Mesothelial cell of epicardium (in vitro differentiated cells): ENCODE results near the gene ARL15. TPM values are rescaled to one million over a fixed set of nuclear protein-coding genes. Genes with fewer than 3 reads are reported as not detected.

ENCODE experiments used
- DNase-seq, 2 experiments: peaks; one replicate each; pipeline ENCODE4 v3.0.0; 2021; ENCODE audit warnings: low spot score in 2 of 2; ENCODE audit not compliant: unreplicated experiment in 2 of 2
- H3K27ac Mint-ChIP-seq: 2 replicates; pipeline ENCODE4 v1.8.0; 2021; ENCODE audit warnings: mixed read lengths
- H3K27me3 Mint-ChIP-seq: 2 replicates; pipeline ENCODE4 v1.8.0; 2021; ENCODE audit warnings: low read depth, mixed read lengths
- H3K36me3 Mint-ChIP-seq: 2 replicates; pipeline ENCODE4 v1.8.0; 2021; ENCODE audit warnings: mixed read lengths
- H3K4me1 Mint-ChIP-seq: 2 replicates; pipeline ENCODE4 v1.8.0; 2021; ENCODE audit warnings: mixed read lengths
- H3K4me3 Mint-ChIP-seq: 2 replicates; pipeline ENCODE4 v1.8.0; 2021; ENCODE audit warnings: mild to moderate bottlenecking, moderate library complexity, mixed read lengths
- H3K9me3 Mint-ChIP-seq: 2 replicates; pipeline ENCODE4 v1.8.0; 2021; ENCODE audit warnings: mixed read lengths
- total RNA-seq: library from RNA; stranded (reverse); gene quantifications from 3 replicates; pipeline ENCODE4 v1.2.1, GENCODE V29; 2021
- TF ChIP-seq, protein P1 (sequence below): fragments of 200-600 bp; sonication (generic); IDR thresholded peaks from one replicate; pipeline ENCODE4 v1.5.0; 2021; ENCODE audit warnings: antibody characterized with exemption; ENCODE audit not compliant: unreplicated experiment

ARL15 gene
- total RNA-seq, 1 donor from 2014 or later, result 24.8 TPM

DNA sequence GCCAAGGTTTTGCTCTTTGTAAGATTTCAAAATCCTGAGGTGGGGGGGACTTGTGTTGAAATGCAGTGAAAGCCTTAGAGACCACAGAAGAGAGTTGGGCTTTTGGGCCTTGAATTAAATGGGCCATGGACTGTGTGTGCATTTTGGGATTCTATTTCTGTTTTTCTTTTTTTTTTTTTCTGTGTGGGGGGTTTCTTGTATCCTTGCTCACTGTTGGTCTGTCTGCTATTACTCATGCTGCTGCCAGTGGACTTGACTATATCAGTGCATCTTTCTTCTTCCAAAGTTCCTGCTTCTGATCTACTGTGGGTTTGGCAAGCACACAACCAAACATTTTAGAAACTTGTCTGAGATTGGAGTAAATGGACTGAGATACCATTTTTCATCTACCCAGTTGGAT is 344.9 kb downstream of the ARL15 start:
- no peaks in the 10 kb centered on the region for H3K9me3 Mint-ChIP-seq
- H3K4me1 Mint-ChIP-seq, result peaks cover 9% of the 10 kb centered on the region
- H3K36me3 Mint-ChIP-seq, result no peaks in the 10 kb centered on the region
- TF ChIP-seq, protein P1, sequence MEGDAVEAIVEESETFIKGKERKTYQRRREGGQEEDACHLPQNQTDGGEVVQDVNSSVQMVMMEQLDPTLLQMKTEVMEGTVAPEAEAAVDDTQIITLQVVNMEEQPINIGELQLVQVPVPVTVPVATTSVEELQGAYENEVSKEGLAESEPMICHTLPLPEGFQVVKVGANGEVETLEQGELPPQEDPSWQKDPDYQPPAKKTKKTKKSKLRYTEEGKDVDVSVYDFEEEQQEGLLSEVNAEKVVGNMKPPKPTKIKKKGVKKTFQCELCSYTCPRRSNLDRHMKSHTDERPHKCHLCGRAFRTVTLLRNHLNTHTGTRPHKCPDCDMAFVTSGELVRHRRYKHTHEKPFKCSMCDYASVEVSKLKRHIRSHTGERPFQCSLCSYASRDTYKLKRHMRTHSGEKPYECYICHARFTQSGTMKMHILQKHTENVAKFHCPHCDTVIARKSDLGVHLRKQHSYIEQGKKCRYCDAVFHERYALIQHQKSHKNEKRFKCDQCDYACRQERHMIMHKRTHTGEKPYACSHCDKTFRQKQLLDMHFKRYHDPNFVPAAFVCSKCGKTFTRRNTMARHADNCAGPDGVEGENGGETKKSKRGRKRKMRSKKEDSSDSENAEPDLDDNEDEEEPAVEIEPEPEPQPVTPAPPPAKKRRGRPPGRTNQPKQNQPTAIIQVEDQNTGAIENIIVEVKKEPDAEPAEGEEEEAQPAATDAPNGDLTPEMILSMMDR, result no peak
- H3K4me3 Mint-ChIP-seq, result no peak overlapping the region
- no peak for DNase-seq
- no peaks in the 10 kb centered on the region for H3K27me3 Mint-ChIP-seq
- H3K27ac Mint-ChIP-seq, result no peak overlapping the region

DNA sequence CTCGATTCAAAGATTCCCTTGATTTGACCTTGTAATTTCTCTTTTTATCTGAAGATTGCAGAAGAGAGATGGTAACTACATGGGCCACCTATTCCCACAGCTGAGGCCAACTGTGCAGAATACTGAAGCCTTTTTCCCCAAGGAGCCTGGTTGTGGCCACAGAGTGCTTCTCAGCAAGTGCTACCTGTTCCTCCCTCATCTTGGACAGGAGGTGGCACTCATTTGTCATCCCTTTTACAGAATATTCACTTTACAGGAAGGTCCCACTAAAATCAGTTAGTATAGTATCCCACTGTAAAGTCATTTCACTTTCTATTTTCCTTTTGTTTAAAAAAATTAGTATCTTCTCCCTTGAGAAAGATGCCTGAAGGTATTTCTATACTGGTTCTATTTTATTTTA is 346.4 kb downstream of the ARL15 start:
- no peaks in the 10 kb centered on the region for H3K27me3 Mint-ChIP-seq
- no peak overlapping the region for H3K4me3 Mint-ChIP-seq
- DNase-seq, result no peak
- H3K4me1 Mint-ChIP-seq, result peaks cover 3% of the 10 kb centered on the region
- peaks cover under 1% of the 10 kb centered on the region for H3K9me3 Mint-ChIP-seq
- no peaks in the 10 kb centered on the region for H3K36me3 Mint-ChIP-seq
- TF ChIP-seq, protein P1, result no peak
- H3K27ac Mint-ChIP-seq, result no peak overlapping the region

GRCh38 chr5:53962306-53962705 is 348.1 kb downstream of the ARL15 start:
- peaks cover 12% of the 10 kb centered on the region for H3K9me3 Mint-ChIP-seq
- no peaks in the 10 kb centered on the region for H3K27me3 Mint-ChIP-seq
- no peak for DNase-seq
- no peak overlapping the region for H3K27ac Mint-ChIP-seq
- TF ChIP-seq, protein P1, result no peak
- H3K36me3 Mint-ChIP-seq, result peaks cover 3% of the 10 kb centered on the region
- peaks cover 3% of the 10 kb centered on the region for H3K4me1 Mint-ChIP-seq
- H3K4me3 Mint-ChIP-seq, result no peak overlapping the region

DNA sequence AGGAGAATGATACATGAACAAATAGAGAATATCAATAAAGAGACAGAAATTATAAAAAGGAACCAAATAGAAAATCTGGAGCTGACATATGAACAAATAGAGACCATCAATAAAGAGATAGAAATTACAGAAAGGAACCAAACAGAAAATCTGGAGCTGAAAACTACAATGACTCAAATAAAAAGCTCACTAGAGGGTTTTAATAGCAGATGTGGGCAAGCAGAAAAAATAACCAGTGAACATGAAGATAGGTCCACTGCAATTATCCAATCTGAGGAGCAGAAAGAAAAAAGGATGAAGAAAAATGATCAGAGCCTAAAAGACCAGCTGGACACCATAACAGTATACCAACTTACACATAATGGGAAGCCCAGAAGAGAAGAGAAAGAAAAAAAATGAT is 353.7 kb downstream of the ARL15 start:
- TF ChIP-seq, protein P1, result no peak
- Mint-ChIP-seq H3K27ac (no peak overlapping the region), H3K4me3 (no peak overlapping the region), H3K9me3 (peaks cover 28% of the 10 kb centered on the region), H3K36me3 (peaks cover 15% of the 10 kb centered on the region), H3K27me3 (no peaks in the 10 kb centered on the region), H3K4me1 (no peaks in the 10 kb centered on the region)
- no peak for DNase-seq

DNA sequence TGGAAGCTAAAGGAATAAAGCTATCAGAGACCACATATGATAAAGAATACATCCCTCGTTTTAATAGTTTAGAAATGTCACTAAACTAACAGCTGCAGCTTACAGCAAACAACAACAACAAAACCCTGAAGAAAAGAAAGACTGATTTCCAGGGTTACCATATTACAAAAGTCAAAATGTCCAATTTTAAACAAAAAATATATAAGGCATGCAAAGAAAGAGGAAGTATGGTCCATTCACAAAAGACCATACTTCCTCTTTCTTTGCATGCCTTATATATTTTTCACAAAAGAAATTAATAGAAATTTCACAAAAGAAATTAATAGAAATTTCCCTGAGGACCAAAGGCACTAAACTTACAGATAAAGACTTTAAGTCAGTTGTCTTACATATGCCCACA is 354.2 kb downstream of the ARL15 start:
- TF ChIP-seq, protein P1, result no peak

GRCh38 chr5:53950621-53951020 is 359.8 kb downstream of the ARL15 start:
- no peak for DNase-seq
- H3K4me3 Mint-ChIP-seq, result no peak overlapping the region
- H3K4me1 Mint-ChIP-seq, result peaks cover 9% of the 10 kb centered on the region
- H3K9me3 Mint-ChIP-seq, result peaks cover 8% of the 10 kb centered on the region
- H3K27me3 Mint-ChIP-seq, result no peaks in the 10 kb centered on the region
- no peak overlapping the region for H3K27ac Mint-ChIP-seq
- TF ChIP-seq, protein P1, result no peak
- H3K36me3 Mint-ChIP-seq, result peaks cover 6% of the 10 kb centered on the region

More for the DNA sequence above, 354.2 kb downstream of the ARL15 start:
- no peaks in the 10 kb centered on the region for H3K27me3 Mint-ChIP-seq
- H3K4me1 Mint-ChIP-seq, result no peaks in the 10 kb centered on the region
- no peak overlapping the region for H3K27ac Mint-ChIP-seq
- no peak for DNase-seq
- H3K9me3 Mint-ChIP-seq, result peaks cover 28% of the 10 kb centered on the region
- peaks cover 15% of the 10 kb centered on the region for H3K36me3 Mint-ChIP-seq
- H3K4me3 Mint-ChIP-seq, result no peak overlapping the region
